Activated CD8-positive, alpha-beta memory T cell treated with anti-CD3 and anti-CD28 coated beads for 36 hours (primary cell): Measurements from ENCODE around the gene MAP3K12. TPM values are rescaled to one million over a fixed set of nuclear protein-coding genes. Genes with fewer than 3 reads are reported as not detected.

Experiments
- CTCF ChIA-PET: fragments of 350-600 bp; sonication (Branson Sonifier 250); formaldehyde crosslinking; loops from one replicate; lab custom pipeline; 2021; ENCODE audit warnings: antibody characterized with exemption; lab: Charles Lee
- POLR2A ChIA-PET: fragments of 350-600 bp; sonication (Branson Sonifier 250); formaldehyde crosslinking; loops from one replicate; lab custom pipeline; 2021; ENCODE audit warnings: antibody characterized with exemption; lab: Charles Lee
- total RNA-seq, 2 experiments: library from RNA; stranded (reverse); gene quantifications; one replicate each; pipeline ENCODE4 v1.2.3, GENCODE V29; 2021

The MAP3K12 gene
- total RNA-seq, 2 experiments from 2014 or later = 10.5 to 13.8 TPM

GRCh38 chr12:53514628-53515290 lies 15.5 kb upstream of the MAP3K12 start:
- ChIA-PET POLR2A (no interaction called here), CTCF (interaction anchor here (1.2 kb wide), 1 partner anchor 162 kb away, joined by 3 read pairs; no protein-coding TSS in a partner anchor)

GRCh38 chr12:53513712-53514410 lies 14.6 kb upstream of the MAP3K12 start:
- ChIA-PET POLR2A (no interaction called here), CTCF (interaction anchor here (0.8 kb wide), 1 partner anchor 20 kb away, joined by 3 read pairs; no protein-coding TSS in a partner anchor)

GRCh38 chr12:53510181-53510812 lies 11.0 kb upstream of the MAP3K12 start:
- ChIA-PET POLR2A (interaction anchor here (0.7 kb wide), 1 partner anchor 9 kb away, joined by 3 read pairs; the partner anchor contains the start of gene TARBP2), CTCF (interaction anchor here (1.4 to 2.3 kb wide), 4 partner anchors 10 to 165 kb away, joined by 3 to 12 read pairs (median 6); partner anchors contain the start of gene TARBP2)

GRCh38 chr12:53508534-53509170 lies 9.4 kb upstream of the MAP3K12 start:
- CTCF ChIA-PET = interaction anchor here (0.6 to 2.3 kb wide), 22 partner anchors 8 to 551 kb away, joined by 3 to 12 read pairs (median 4); partner anchors contain the start of gene TARBP2

GRCh38 chr12:53507603-53507885 lies 8.3 kb upstream of the MAP3K12 start:
- ChIA-PET POLR2A (no interaction called here), CTCF (interaction anchor here (0.5 to 1.9 kb wide), 4 partner anchors 19 to 143 kb away, joined by 3 to 7 read pairs (median 5); no protein-coding TSS in a partner anchor)

More at GRCh38 chr12:53508534-53509170, 9.4 kb upstream of the MAP3K12 start:
- POLR2A ChIA-PET = interaction anchor here (0.6 kb wide), 2 partner anchors 37 to 91 kb away, joined by 4 to 10 read pairs; no protein-coding TSS in a partner anchor

GRCh38 chr12:53506881-53507602 lies 7.8 kb upstream of the MAP3K12 start, which contains the start of gene NPFF:
Gene NPFF, minus strand, starts transcription at chr12:53507484. Its CDS starts 10 bp downstream, at chr12:53507474.
- CTCF ChIA-PET = interaction anchor here (1.5 kb wide), 1 partner anchor 85 kb away, joined by 4 read pairs; no protein-coding TSS in a partner anchor
- POLR2A ChIA-PET = interaction anchor here (1.2 kb wide), 1 partner anchor 24 kb away, joined by 3 read pairs; no protein-coding TSS in a partner anchor

GRCh38 chr12:53506450-53506785 lies 7.2 kb upstream of the MAP3K12 start:
- CTCF ChIA-PET = interaction anchor here (1.5 kb wide), 1 partner anchor 85 kb away, joined by 4 read pairs; no protein-coding TSS in a partner anchor

GRCh38 chr12:53505555-53506449 lies 6.5 kb upstream of the MAP3K12 start:
- ChIA-PET CTCF (interaction anchor here (0.6 to 1.7 kb wide), 3 partner anchors 17 to 152 kb away, joined by 3 to 4 read pairs (median 3); no protein-coding TSS in a partner anchor), POLR2A (interaction anchor here (1.2 kb wide), 1 partner anchor 23 kb away, joined by 3 read pairs; no protein-coding TSS in a partner anchor)

More at GRCh38 chr12:53506450-53506785, 7.2 kb upstream of the MAP3K12 start:
- POLR2A ChIA-PET = interaction anchor here (1.2 kb wide), 1 partner anchor 24 kb away, joined by 3 read pairs; no protein-coding TSS in a partner anchor

- ChIA-PET POLR2A (no interaction called here), CTCF (interaction anchor here (0.6 to 1.9 kb wide), 3 partner anchors 18 to 153 kb away, joined by 3 to 5 read pairs (median 3); no protein-coding TSS in a partner anchor)
These were observed 5.8 kb upstream of the MAP3K12 start for GRCh38 chr12:53505086-53505485.

GRCh38 chr12:53504004-53504920 lies 5.0 kb upstream of the MAP3K12 start:
- POLR2A ChIA-PET = no interaction called here
- CTCF ChIA-PET = interaction anchor here (0.6 to 1.9 kb wide), 4 partner anchors 12 to 715 kb away, joined by 3 to 5 read pairs (median 4); no protein-coding TSS in a partner anchor

- ChIA-PET CTCF (interaction anchor here (1.5 to 1.9 kb wide), 3 partner anchors 11 to 151 kb away, joined by 3 to 5 read pairs (median 4); no protein-coding TSS in a partner anchor), POLR2A (no interaction called here)
These were observed 3.9 kb upstream of the MAP3K12 start for GRCh38 chr12:53502983-53503728.

GRCh38 chr12:53502331-53502730 lies 3.1 kb upstream of the MAP3K12 start:
- ChIA-PET CTCF (interaction anchor here (1.6 kb wide), 1 partner anchor 41 kb away, joined by 3 read pairs; no protein-coding TSS in a partner anchor), POLR2A (no interaction called here)

GRCh38 chr12:53501615-53502181 lies 2.4 kb upstream of the MAP3K12 start:
- POLR2A ChIA-PET = interaction anchor here (0.6 to 1.4 kb wide), 8 partner anchors 8 to 423 kb away, joined by 3 to 6 read pairs (median 4); partner anchors contain the start of genes AAAS and SPRYD3
- CTCF ChIA-PET = interaction anchor here (0.6 to 2.4 kb wide), 10 partner anchors 7 to 460 kb away, joined by 3 to 12 read pairs (median 3); partner anchors contain the start of gene ATP5MC2
